Gastrocnemius medialis (tissue), 4 donors: Measurements from ENCODE around the gene GNPAT. TPM values are rescaled to one million over a fixed set of nuclear protein-coding genes. Genes with fewer than 3 reads are reported as not detected.

ENCODE experiments used
- ATAC-seq, 2 donors: fragments of 150-250 bp; one replicate each; pipeline ENCODE4 v1.9.1; 2016
- DNase-seq, 2 donors: peaks; one replicate each; pipeline ENCODE4 v3.0.0-alpha.2; 2019
- H3K27ac ChIP-seq, 4 donors: fragments of 200-600 bp; sonication (generic); 1 replicate in 1 of 4; 2 replicates in 3 of 4; pipeline ENCODE4 v1.5.1; 2016 to 2018; ENCODE audit warnings: mild to moderate bottlenecking in 2 of 4, moderate library complexity in 1 of 4
- H3K27me3 ChIP-seq, 3 donors: fragments of 200-600 bp; sonication (generic) in 2 of 3; 1 replicate in 1 of 3; 2 replicates in 2 of 3; pipeline versions ENCODE4 v1.5.1 to v1.6.0; 2016 to 2019; ENCODE audit warnings: mild to moderate bottlenecking in 1 of 3, moderate library complexity in 1 of 3
- H3K36me3 ChIP-seq, 2 donors: fragments of 200-600 bp; sonication (generic) in 1 of 2; one replicate each; pipeline ENCODE4 v1.5.1; 2017 to 2018
- H3K4me1 ChIP-seq, 2 donors: fragments of 200-600 bp; sonication (generic) in 1 of 2; one replicate each; pipeline ENCODE4 v1.5.1; 2016 to 2017; ENCODE audit warnings: mild to moderate bottlenecking in 2 of 2
- H3K4me3 ChIP-seq, 4 donors: fragments of 200-600 bp; sonication (generic) in 3 of 4; 1 replicate in 1 of 4; 2 replicates in 3 of 4; pipeline ENCODE4 v1.5.1; 2016 to 2019; ENCODE audit warnings: mild to moderate bottlenecking in 2 of 4
- H3K9me3 ChIP-seq, 3 donors: fragments of 200-600 bp; sonication (generic) in 2 of 3; 1 replicate in 1 of 3; 2 replicates in 2 of 3; pipeline ENCODE4 v1.5.1; 2016 to 2019
- CTCF ChIP-seq, 5 experiments: fragments of 450-650 bp in 3 of 5; fragments of 200-600 bp in 2 of 5; sonication (generic) in 2 of 5; IDR thresholded peaks in 4 of 5; conservative IDR thresholded peaks in 1 of 5; 1 replicate in 4 of 5; 2 replicates in 1 of 5; pipeline ENCODE4 v1.5.1; 2016 to 2019; ENCODE audit warnings: antibody characterized with exemption in 5 of 5, mild to moderate bottlenecking in 3 of 5, moderate library complexity in 3 of 5
- POLR2A ChIP-seq, 2 donors: fragments of 450-650 bp; IDR thresholded peaks; one replicate each; pipeline ENCODE4 v1.6.1; 2017; ENCODE audit warnings: antibody characterized with exemption in 2 of 2, mild to moderate bottlenecking in 2 of 2, moderate library complexity in 2 of 2
- in situ Hi-C, 4 donors: fragments of 200-750 bp; cut with MboI; loops; one replicate each; pipeline versions ENCODE4 v1.15.0 to v1.8.0; 2017; ENCODE audit warnings: low sequenced_read_pairs in 4 of 4
- intact Hi-C: fragments of 100-400 bp; cut with DNase I; formaldehyde crosslinking; loops from one replicate; pipeline ENCODE4 v1.15.1; 2023; ENCODE audit warnings: low total_unique reads
- total RNA-seq, 4 donors: library from RNA; depleted of rRNA; stranded (reverse); fragments of >200 nt; gene quantifications; one replicate each; pipeline versions ENCODE4 v1.1.0 to v1.2.3, GENCODE V29; 2016

Gene GNPAT
- total RNA-seq, 4 donors from 2014 or later, result 95.1 to 128 (median 104) TPM

- ATAC-seq (no peak), DNase-seq (no peak)
- Histone ChIP-seq H3K4me3 (no peak overlapping the region), H3K27ac (no peak overlapping the region), H3K9me3 (no peaks in the 10 kb centered on the region), H3K27me3 (no peaks in the 10 kb centered on the region), H3K4me1 (no peaks in the 10 kb centered on the region), H3K36me3 (no peaks in the 10 kb centered on the region)
- in situ Hi-C loops (no loop called here), intact Hi-C loops (no loop called here)
- TF ChIP-seq CTCF (IDR thresholded peaks at IDR 0.05 in 4 of 5, conservative IDR thresholded peaks at IDR 0.05 in 1 of 5), result no peak
- TF ChIP-seq POLR2A (IDR thresholded peaks at IDR 0.05), result no peak
Observed at GRCh38 chr1:231326248-231326647, 85.2 kb downstream of the GNPAT start.

Other genes with a start within 250 kb of the GNPAT start
- gene FAM89A, start 201.0 kb upstream of the GNPAT start, total RNA-seq, result 1 to 10 TPM; 2.1 to 8.6 (median 5.3) TPM
- gene TRIM67, start 79.2 kb upstream of the GNPAT start, total RNA-seq, result not detected
- 10 to 100 TPM; 25.4 to 50.9 (median 38.2) TPM for gene EXOC8, start 96.6 kb downstream of the GNPAT start, total RNA-seq
- 10 to 100 TPM in 3 of 4 donors, 1 to 10 TPM in 1; 8.7 to 15.1 (median 10.7) TPM for gene SPRTN, start 97.1 kb downstream of the GNPAT start, total RNA-seq
- gene EGLN1, start 181.1 kb downstream of the GNPAT start, total RNA-seq, result 100 to 1,000 TPM; 500 to 862 (median 706) TPM